ENCODE measurements around the gene RAB3D.

RAB3D gene

DNA sequence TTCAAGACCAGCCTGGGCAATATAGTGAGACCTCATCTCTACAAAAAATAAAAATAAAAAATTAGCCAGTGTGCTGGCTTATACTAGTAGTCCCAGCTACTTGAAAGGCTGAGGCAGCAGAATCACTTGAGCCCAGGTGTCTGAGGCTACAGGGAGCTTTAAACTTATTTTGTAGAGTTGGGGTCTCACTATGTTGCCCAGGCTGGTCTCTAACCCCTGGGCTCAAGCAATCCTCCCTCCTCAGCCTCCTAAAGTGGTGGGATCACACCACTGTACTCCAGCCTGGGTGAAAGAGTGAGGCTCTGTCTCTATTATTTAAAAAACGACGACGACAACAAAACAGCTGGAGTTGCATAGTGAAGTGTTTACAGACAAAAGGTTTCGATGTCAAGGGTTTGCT lies 8.0 kb downstream of the RAB3D start:
- H3K9me3 ChIP-seq = no peaks in the 10 kb centered on the region
- H3K4me1 ChIP-seq = no peaks in the 10 kb centered on the region
- H3K36me3 ChIP-seq = peaks cover 64 to 97% (median 77%) of the 10 kb centered on the region in 3 donors
- intact Hi-C loops (cut with DNase I; ENCODE audit: low total_unique reads) = no loop called here
- H3K4me3 ChIP-seq = no peak overlapping the region
- no peaks in the 10 kb centered on the region for H3K27me3 ChIP-seq
- no peak overlapping the region for H3K27ac ChIP-seq
- DNase-seq = no peak
- no peak for TF ChIP-seq CTCF (IDR thresholded peaks at IDR 0.05)

DNA sequence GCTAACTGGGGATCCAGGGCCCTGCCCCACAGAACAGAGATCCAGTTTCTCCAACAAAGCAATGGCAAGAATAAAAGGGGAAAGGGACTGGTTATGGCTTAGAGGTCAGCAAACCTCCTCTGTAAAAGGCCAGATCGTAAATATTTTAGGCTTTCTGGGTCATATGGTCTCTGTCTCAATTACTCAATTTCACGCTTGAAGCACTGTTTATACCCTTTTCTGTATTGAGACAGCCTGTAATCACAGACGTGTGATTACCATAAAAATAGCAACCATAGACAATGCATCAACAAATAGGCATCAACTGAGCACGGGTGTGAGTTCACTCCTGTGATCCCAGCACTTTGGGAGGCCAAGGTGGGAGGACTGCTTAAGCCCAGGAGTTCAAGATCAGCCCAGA lies 9.3 kb downstream of the RAB3D start:
- no peak overlapping the region for H3K4me3 ChIP-seq
- intact Hi-C loops (cut with DNase I; ENCODE audit: low total_unique reads) = no loop called here
- H3K9me3 ChIP-seq = no peaks in the 10 kb centered on the region
- H3K27ac ChIP-seq = no peak overlapping the region
- TF ChIP-seq CTCF (IDR thresholded peaks at IDR 0.05) = no peak
- H3K4me1 ChIP-seq = peaks cover 0 to under 1% (median under 1%) of the 10 kb centered on the region in 4 donors
- DNase-seq = no peak
- H3K27me3 ChIP-seq = no peaks in the 10 kb centered on the region
- peaks cover 53 to 97% (median 75%) of the 10 kb centered on the region in 3 donors for H3K36me3 ChIP-seq

- Histone ChIP-seq H3K4me1 (peaks cover 5 to 23% (median 16%) of the 10 kb centered on the region in 4 donors), H3K4me3 (no peak overlapping the region), H3K27me3 (no peaks in the 10 kb centered on the region), H3K36me3 (peaks cover 25 to 57% (median 46%) of the 10 kb centered on the region in 3 donors), H3K9me3 (no peaks in the 10 kb centered on the region), H3K27ac (no peak overlapping the region)
- TF ChIP-seq CTCF (IDR thresholded peaks at IDR 0.05) = no peak
- intact Hi-C loops (cut with DNase I; ENCODE audit: low total_unique reads) = no loop called here
- DNase-seq = no peak
Observed at GRCh38 chr19:11325544-11325943, 13.9 kb downstream of the RAB3D start.

DNA sequence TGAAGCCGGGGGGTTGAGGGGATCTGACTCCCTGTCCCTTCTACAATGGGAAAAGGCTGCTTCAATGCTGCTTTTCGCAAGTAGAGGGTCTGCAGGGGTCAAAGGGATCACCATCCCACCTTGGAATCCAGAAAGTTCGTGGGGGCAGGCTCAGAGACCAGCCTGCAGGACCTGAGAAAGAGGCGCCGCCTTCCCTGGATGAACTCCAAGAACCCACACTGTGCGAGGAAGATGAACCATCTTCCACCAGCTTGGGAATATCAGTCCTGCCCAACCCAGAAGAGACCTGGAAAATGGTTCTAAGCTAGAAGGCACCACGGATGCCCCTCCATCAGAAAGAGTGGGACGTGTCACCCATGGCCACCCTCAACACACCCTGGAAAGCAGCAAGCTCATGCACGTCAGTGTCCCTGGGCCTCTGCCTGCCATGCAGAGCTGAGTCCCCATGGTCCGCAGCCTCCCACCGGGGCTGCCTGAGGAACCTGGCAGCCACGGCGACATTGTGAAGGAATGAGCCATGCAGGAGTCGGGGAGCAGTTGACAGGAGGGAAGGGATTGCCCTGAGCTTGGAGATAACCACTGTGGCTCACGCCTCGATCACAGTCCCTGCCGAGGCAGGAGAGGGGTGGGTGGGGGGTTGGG lies 14.6 kb downstream of the RAB3D start:
- Histone ChIP-seq H3K36me3 (peaks cover 21 to 50% (median 46%) of the 10 kb centered on the region in 3 donors), H3K27me3 (no peaks in the 10 kb centered on the region), H3K9me3 (no peaks in the 10 kb centered on the region), H3K4me1 (peaks cover 5 to 23% (median 16%) of the 10 kb centered on the region in 4 donors), H3K27ac (peak overlapping the region; percentile 62 to 82), H3K4me3 (no peak overlapping the region)
- no peak for DNase-seq
- intact Hi-C loops (cut with DNase I; ENCODE audit: low total_unique reads) = no loop called here
- no peak for TF ChIP-seq CTCF (IDR thresholded peaks at IDR 0.05)

GRCh38 chr19:11324079-11324661 lies 15.3 kb downstream of the RAB3D start:
- no peak overlapping the region for H3K4me3 ChIP-seq
- no peaks in the 10 kb centered on the region for H3K27me3 ChIP-seq
- peak; percentile 83 to 88 for DNase-seq
- peaks cover 19 to 43% (median 40%) of the 10 kb centered on the region in 3 donors for H3K36me3 ChIP-seq
- no peaks in the 10 kb centered on the region for H3K9me3 ChIP-seq
- H3K27ac ChIP-seq = peak overlapping the region; percentile 62 to 82
- TF ChIP-seq CTCF (IDR thresholded peaks at IDR 0.05) = no peak
- H3K4me1 ChIP-seq = peaks cover 5 to 23% (median 16%) of the 10 kb centered on the region in 4 donors
- intact Hi-C loops (cut with DNase I; ENCODE audit: low total_unique reads) = no loop called here
